ENCODE measurements around the gene CDK9.

CDK9 gene

GRCh38 chr9:127810378-127811187 lies 24.7 kb downstream of the CDK9 start:
- no peak for TF ChIP-seq CTCF (IDR thresholded peaks at IDR 0.05)

GRCh38 chr9:127812011-127812410 lies 26.2 kb downstream of the CDK9 start:
- no peak for TF ChIP-seq CTCF (IDR thresholded peaks at IDR 0.05)

- no peak for TF ChIP-seq CTCF (IDR thresholded peaks at IDR 0.05)
Observed at GRCh38 chr9:127812936-127813675, 27.3 kb downstream of the CDK9 start.

- no peak for TF ChIP-seq CTCF (IDR thresholded peaks at IDR 0.05)
Observed at GRCh38 chr9:127813686-127814226, 27.9 kb downstream of the CDK9 start.

- TF ChIP-seq CTCF (IDR thresholded peaks at IDR 0.05): no peak
Observed at GRCh38 chr9:127814619-127815511, 29.0 kb downstream of the CDK9 start.

- TF ChIP-seq CTCF (IDR thresholded peaks at IDR 0.05): no peak
Observed at GRCh38 chr9:127815512-127816361, 29.9 kb downstream of the CDK9 start.

Data from LNCAP (cell line).